ENCODE results near the gene HNRNPA2B1.
A peak's percentile ranks its signal among the peaks of the same experiment; 100 is the strongest.
"Not testable (repeated sequence)": the region's sequence is repeated elsewhere in the genome, so short reads cannot be mapped to it uniquely, and the experiment has no call there.

Gene HNRNPA2B1

DNA sequence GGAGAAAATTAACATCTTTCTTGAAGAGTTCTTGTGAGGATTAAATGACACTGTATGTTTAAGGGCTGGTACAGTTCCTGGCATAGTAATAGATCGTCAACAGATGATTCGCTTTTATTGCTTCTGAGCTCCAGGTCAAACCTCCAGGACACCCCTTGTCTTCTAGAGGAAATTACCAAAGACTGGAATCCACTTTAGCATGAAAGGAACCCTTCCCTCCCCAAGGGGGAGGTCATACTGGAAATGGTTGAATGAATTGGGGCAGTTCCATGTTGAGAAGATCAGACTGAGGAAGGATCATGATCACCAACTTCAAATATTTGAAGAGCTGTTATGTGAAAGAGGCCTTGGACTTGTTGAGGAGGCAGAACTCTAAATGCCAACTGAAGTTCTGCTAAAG, 39.6 kb downstream of the HNRNPA2B1 start:
- no peak for DNase-seq

GRCh38 chr7:26159243-26159642, 41.3 kb downstream of the HNRNPA2B1 start:
- DNase-seq = no peak

DNA sequence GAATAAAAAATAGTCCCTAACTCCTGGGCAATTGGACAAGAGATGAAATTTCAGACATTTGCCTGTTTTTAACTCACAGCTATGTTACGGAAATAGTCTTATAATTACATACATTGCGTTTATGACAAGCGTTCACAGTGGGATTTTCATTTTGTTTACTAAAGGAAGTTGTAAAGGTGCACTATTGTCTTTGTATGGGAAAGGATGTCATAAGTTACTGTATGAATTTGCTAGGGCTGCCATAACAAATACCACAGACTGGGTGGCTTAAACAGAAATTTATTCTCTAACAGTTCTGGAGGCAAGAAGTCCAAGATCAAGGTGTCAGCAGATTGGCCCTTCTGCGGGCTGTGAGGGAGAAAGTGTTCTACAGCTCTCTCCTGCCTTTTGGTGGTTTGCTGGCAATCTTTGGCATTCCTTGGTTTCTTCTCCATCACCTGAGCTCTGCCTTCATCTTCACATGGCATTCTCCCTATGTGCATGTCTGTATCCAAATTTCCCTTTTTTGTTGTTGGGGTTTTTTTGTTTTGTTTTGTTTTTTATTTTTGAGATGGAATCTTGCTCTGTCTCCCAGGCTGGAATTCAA, 42.9 kb downstream of the HNRNPA2B1 start:
- no peak for DNase-seq

- peak; percentile 25 to 57 (median 42) for DNase-seq
Measured at GRCh38 chr7:26156451-26157420, 43.8 kb downstream of the HNRNPA2B1 start.

DNA sequence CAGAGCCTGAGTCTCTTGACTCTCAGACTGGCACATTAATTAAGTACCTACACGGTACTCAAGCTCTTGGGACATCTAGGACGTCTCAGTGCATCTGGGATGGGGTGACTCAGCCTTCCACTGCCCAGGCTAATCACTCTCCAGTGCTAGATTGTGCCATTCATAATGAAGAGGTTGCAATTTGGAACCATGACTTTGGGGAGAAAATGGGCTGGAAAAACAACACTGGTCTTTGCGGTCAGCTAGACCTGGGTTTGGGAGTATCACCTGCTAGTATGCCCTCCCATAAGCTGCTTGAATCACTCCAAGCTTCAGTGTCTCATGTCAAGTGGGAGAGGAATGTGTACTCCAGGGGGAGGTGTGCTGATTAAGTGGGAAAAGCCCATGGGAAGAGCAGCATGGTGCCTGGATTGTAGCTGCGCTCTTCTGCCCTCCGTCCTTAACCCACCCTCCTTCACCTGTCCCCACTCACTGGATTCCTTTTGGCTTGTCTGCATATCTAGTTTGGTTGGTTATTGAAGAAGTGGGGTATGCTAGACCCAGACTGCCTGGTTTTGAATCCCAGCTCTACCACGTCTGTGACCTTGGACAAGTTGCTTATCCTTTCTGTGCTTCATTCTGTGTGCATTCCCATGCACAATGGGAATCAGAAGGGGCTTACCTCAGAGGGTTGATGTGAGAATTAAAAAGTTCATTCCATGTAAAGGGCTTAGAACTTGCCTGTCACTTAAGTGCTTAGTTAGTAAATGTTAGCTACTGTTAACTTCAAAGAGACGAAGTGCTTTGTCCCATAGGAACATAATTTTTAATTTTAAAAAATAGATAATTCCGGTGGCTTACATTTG, 44.8 kb downstream of the HNRNPA2B1 start:
- DNase-seq = no peak

DNA sequence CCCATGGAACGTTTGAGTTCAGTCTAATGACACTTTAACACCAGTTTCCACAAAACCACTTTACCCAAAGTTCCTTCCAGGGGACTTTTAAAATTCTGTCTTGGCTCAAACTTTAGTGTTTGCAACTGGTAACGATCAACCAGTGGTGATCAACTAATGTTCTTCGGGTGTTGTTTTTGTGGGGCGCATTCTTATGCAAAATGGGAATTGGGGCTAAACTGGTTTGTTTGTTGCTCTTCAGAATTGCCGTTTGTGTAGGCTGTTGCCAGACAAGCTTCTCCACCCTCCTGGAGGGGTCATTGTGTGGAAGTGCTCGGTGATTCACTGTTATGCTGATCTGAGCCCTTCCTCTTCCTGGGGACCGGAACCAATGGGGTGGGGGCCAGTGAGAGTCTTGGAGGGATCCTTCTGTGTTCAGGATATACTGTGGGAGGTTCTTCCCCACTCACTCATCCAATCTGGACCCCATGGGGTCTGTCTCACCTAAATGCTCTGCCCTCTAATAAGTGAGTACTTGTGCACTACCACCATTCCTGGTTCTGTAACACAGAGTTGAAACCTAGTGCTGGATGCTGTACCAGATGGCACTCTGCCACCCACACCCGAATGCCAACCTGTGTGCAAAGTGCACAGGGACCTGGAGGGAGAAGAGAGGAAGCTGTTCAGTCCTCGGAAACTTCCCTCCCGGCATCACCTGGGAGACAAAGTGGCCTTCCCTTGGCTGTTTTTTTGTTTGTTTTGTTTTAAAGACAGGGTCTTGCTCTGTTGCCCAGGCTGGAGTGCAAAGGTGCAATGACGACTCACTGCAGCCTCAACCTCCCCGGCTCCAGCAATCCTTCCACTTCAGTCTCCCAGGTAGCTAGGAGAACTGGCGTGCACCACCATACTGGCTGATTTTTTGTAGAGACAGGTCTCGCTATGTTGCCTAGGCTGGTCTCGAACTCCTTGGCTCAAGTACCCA, 46.4 kb downstream of the HNRNPA2B1 start:
- no peak for DNase-seq

- no peak for DNase-seq
Measured at GRCh38 chr7:26153241-26153822, 47.2 kb downstream of the HNRNPA2B1 start.

GRCh38 chr7:26152782-26153240, 47.7 kb downstream of the HNRNPA2B1 start:
- peak in 5 of 6 experiments; percentile 9 to 62 (median 20) for DNase-seq

GRCh38 chr7:26151953-26152781, 48.4 kb downstream of the HNRNPA2B1 start, which contains the start of gene NFE2L3:
Gene NFE2L3, plus strand, starts transcription at chr7:26152198. Its CDS starts 301 bp downstream, at chr7:26152499.
- peak; percentile 54 to 76 (median 72) for DNase-seq

DNA sequence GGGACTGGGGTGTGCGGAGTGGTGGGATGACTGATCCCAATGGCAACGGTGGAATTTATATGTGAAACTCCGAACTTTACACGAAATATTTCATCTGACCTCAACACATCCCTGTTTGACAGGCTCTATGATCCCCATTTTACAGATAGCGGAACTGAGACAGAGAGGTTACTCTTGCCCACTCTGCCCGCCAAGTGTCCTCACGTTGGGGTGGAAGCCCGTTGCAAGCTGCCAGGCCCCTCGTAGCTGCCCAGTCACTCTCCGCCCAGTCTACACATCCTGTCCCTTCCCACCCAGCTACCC, 48.9 kb downstream of the HNRNPA2B1 start:
- DNase-seq = no peak

GRCh38 chr7:26151096-26151495, 49.5 kb downstream of the HNRNPA2B1 start:
- DNase-seq = no peak

DNA sequence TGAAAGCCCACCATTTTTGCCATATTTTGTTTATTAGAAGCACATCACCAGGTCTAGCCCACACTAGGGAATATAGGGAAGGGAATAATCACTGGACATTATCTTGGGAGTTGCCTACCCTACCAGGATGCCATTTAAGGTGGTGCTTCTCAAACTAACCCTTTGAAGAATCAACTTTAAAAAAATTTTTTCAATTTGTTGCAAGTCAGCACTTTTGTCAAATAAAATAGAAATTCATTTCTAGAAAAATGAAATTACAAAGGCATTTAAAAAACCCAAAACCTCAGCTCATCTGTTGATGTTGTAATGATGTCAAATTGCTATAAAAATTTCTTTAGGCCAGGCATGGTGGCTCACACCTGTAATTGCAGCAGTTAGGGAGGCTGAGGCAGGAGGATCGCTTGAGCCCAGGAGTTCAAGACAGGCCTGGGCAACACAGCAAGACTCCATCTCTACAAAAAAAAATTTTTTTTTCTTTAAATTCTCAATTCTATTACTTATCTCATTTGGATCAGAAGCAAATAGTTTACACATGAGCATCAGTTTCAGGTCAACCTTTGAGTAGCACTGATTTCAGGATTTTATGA, 51.1 kb downstream of the HNRNPA2B1 start:
- no peak for DNase-seq

DNA sequence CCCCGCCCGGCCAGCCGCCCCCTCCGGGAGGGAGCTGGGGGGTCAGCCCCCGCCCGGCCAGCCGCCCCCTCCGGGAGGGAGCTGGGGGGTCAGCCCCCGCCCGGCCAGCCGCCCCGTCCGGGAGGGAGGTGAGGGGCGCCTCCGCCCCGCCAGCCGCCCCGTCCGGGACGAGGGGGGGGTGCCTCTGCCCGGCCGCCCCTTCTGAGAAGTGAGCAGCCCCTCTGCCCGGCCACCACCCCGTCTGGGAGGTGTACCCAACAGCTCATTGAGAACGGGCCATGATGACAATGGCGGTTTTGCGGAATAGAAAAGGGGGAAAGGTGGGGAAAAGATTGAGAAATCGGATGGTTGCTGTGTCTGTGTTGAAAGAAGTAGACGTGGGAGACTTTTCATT, 52.2 kb downstream of the HNRNPA2B1 start:
- not testable (repeated sequence) for DNase-seq

- not testable (repeated sequence) for DNase-seq
Measured at GRCh38 chr7:26147646-26148306, 52.8 kb downstream of the HNRNPA2B1 start.

DNA sequence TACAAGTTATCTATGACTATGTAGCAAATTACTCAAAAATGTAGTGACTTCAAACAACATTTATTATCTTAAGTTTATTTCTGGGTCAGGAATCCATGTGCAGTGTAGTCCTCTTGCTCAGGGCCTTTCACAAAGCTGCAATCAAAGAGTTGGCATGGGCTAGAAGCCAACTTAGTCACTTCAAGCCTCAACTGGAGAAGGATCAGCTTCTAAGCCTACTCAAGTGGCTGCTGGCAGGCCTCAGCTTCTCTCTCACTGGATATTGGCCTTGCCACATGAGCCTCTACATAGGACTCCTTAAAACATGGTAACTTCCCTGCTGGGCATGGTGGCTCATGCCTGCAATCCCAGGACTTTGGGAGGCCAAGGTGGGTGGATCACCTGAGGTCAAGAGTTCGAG, 53.5 kb downstream of the HNRNPA2B1 start:
- DNase-seq = no peak

- DNase-seq = no peak
Measured at GRCh38 chr7:26145238-26145637, 55.3 kb downstream of the HNRNPA2B1 start.

DNA sequence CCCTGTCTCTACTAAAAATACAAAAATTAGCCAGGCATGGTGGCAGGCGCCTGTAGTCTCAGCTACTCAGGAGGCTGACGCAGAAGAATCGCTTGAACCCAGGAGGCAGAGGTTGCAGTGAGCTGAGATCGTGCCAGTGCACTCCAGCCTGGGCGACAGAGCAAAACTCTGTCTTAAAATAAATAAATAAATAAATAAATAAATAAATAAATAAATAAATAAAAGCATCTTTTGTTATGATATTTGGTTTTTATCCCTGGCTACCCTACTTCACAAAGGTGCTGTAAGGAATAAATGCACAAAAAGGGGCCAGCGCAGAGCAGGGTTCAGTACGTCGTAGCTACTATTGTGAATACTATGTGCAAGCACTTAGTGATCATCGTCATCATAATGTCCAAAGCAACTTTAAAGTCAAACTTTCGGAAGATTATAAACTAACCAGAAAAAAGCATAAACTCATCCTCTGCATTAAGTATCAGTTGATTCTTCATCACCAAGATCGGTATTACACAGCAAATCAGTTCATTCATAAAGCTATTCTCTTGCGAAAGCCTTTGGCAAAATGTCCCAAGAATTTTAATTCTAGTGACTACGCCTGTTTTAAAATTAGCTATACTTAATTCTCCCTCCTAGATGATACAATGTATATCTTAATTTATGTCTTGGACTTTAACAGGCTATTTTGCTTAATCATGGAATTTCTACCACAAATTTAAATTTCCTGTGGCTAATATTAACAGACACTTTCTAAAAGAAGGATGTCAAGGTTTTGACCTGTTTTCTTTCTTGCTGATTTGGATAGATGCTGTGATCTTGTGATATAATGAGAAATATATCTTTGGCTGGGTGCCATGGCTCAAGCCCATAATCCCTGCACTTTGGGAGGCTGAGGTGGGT, 56.1 kb downstream of the HNRNPA2B1 start:
- DNase-seq = no peak

- DNase-seq = no peak
Measured at GRCh38 chr7:26143298-26144048, 57.1 kb downstream of the HNRNPA2B1 start.

Data from stimulated activated naive CD4-positive, alpha-beta T cell (primary cell).